Measurements from ENCODE around the gene SH2D3C. TPM values are rescaled to one million over a fixed set of nuclear protein-coding genes. Genes with fewer than 3 reads are reported as not detected.
A peak's percentile ranks its signal among the peaks of the same experiment; 100 is the strongest.

The SH2D3C gene
- total and polyA plus RNA-seq, 2 donors from 2014 or later, result 13.7 to 27.7 TPM

GRCh38 chr9:127722055-127722745, 56.3 kb downstream of the SH2D3C start:
- intact Hi-C loops (cut with DNase I), result loop anchor here (10.0 kb wide), 1 partner anchor 127 kb away; no protein-coding TSS in a partner anchor
- peaks cover 0 to 3% (median 0%) of the 10 kb centered on the region in 3 donors for H3K4me1 ChIP-seq (ENCODE audit: control insufficient read depth in 2 of 3, insufficient read depth in 2 of 3, low read depth in 1 of 3, low read length in 3 of 3)
- H3K27me3 ChIP-seq (ENCODE audit: control insufficient read depth, insufficient read depth, low read length), result no peaks in the 10 kb centered on the region
- no peak for TF ChIP-seq CTCF (IDR thresholded peaks at IDR 0.05; ENCODE audit: borderline replicate concordance, extremely low read depth, insufficient read depth)
- H3K27ac ChIP-seq (ENCODE audit: low read depth in 2 of 2, low read length in 2 of 2), result no peak overlapping the region
- no peaks in the 10 kb centered on the region for H3K36me3 ChIP-seq (ENCODE audit: control insufficient read depth in 2 of 3, insufficient read depth in 3 of 3, low read length in 3 of 3)
- no peak overlapping the region for H3K9ac ChIP-seq (ENCODE audit: low read length in 3 of 3)
- H3K9me3 ChIP-seq (ENCODE audit: control insufficient read depth in 2 of 3, insufficient read depth in 1 of 3, low read length in 3 of 3), result no peaks in the 10 kb centered on the region
- no peak overlapping the region for H3K4me3 ChIP-seq (ENCODE audit: low read length in 3 of 3)
- FAIRE-seq (no peak), DNase-seq (peak in 3 of 5 donors; percentile 31 to 64 (median 58))

GRCh38 chr9:127721391-127721821, 57.1 kb downstream of the SH2D3C start:
- peaks cover 0 to 4% (median 0%) of the 10 kb centered on the region in 3 donors for H3K4me1 ChIP-seq (ENCODE audit: control insufficient read depth in 2 of 3, insufficient read depth in 2 of 3, low read depth in 1 of 3, low read length in 3 of 3)
- no peak overlapping the region for H3K4me3 ChIP-seq (ENCODE audit: low read length in 3 of 3)
- intact Hi-C loops (cut with DNase I), result loop anchor here (10.0 kb wide), 1 partner anchor 127 kb away; no protein-coding TSS in a partner anchor
- H3K9ac ChIP-seq (ENCODE audit: low read length in 3 of 3), result no peak overlapping the region
- H3K27ac ChIP-seq (ENCODE audit: low read depth in 2 of 2, low read length in 2 of 2), result no peak overlapping the region
- FAIRE-seq (no peak), DNase-seq (peak in 1 of 5 donors; percentile 92)
- no peaks in the 10 kb centered on the region for H3K36me3 ChIP-seq (ENCODE audit: control insufficient read depth in 2 of 3, insufficient read depth in 3 of 3, low read length in 3 of 3)
- H3K9me3 ChIP-seq (ENCODE audit: control insufficient read depth in 2 of 3, insufficient read depth in 1 of 3, low read length in 3 of 3), result no peaks in the 10 kb centered on the region
- no peak for TF ChIP-seq CTCF (IDR thresholded peaks at IDR 0.05; ENCODE audit: borderline replicate concordance, extremely low read depth, insufficient read depth)
- no peaks in the 10 kb centered on the region for H3K27me3 ChIP-seq (ENCODE audit: control insufficient read depth, insufficient read depth, low read length)

GRCh38 chr9:127720865-127721227, 57.6 kb downstream of the SH2D3C start:
- no peak overlapping the region for H3K27ac ChIP-seq (ENCODE audit: low read depth in 2 of 2, low read length in 2 of 2)
- intact Hi-C loops (cut with DNase I), result loop anchor here (10.0 kb wide), 1 partner anchor 126 kb away; no protein-coding TSS in a partner anchor

More at GRCh38 chr9:127720865-127721227, 57.6 kb downstream of the SH2D3C start:
- Histone ChIP-seq H3K9me3 (ENCODE audit: control insufficient read depth in 2 of 3, insufficient read depth in 1 of 3, low read length in 3 of 3) (no peaks in the 10 kb centered on the region), H3K9ac (ENCODE audit: low read length in 3 of 3) (no peak overlapping the region), H3K27me3 (ENCODE audit: control insufficient read depth, insufficient read depth, low read length) (no peaks in the 10 kb centered on the region), H3K4me1 (ENCODE audit: control insufficient read depth in 2 of 3, insufficient read depth in 2 of 3, low read depth in 1 of 3, low read length in 3 of 3) (peaks cover 0 to 9% (median 3%) of the 10 kb centered on the region in 3 donors), H3K36me3 (ENCODE audit: control insufficient read depth in 2 of 3, insufficient read depth in 3 of 3, low read length in 3 of 3) (no peaks in the 10 kb centered on the region), H3K4me3 (ENCODE audit: low read length in 3 of 3) (no peak overlapping the region)
- FAIRE-seq (no peak), DNase-seq (peak in 1 of 5 donors; percentile 64)
- no peak for TF ChIP-seq CTCF (IDR thresholded peaks at IDR 0.05; ENCODE audit: borderline replicate concordance, extremely low read depth, insufficient read depth)
